Activated CD4-positive, alpha-beta T cell treated with anti-CD3 and anti-CD28 coated beads, Interleukin-2, amount 10 ng/mL, durations not matched to agents 7 days and 5 days (primary cell): ENCODE measurements around the gene CLRN2. TPM values are rescaled to one million over a fixed set of nuclear protein-coding genes. Genes with fewer than 3 reads are reported as not detected.
A peak's percentile ranks its signal among the peaks of the same experiment; 100 is the strongest.
"Not testable (repeated sequence)": the region's sequence is repeated elsewhere in the genome, so short reads cannot be mapped to it uniquely, and the experiment has no call there.

Experiments
- CTCF ChIA-PET: fragments of 350-600 bp; sonication (Branson Sonifier 250); formaldehyde crosslinking; loops from one replicate; lab custom pipeline; 2021; ENCODE audit warnings: antibody characterized with exemption; lab: Charles Lee
- POLR2A ChIA-PET: fragments of 350-600 bp; sonication (Branson Sonifier 250); formaldehyde crosslinking; loops from one replicate; lab custom pipeline; 2021; ENCODE audit warnings: antibody characterized with exemption; lab: Charles Lee
- DNase-seq: peaks from one replicate; pipeline ENCODE4 v3.0.0-alpha.2; 2020
- H3K27ac Mint-ChIP-seq: one replicate; pipeline ENCODE4 v1.8.0; 2021; ENCODE audit warnings: mild to moderate bottlenecking, moderate library complexity, mixed read lengths
- H3K27me3 Mint-ChIP-seq: one replicate; pipeline ENCODE4 v1.8.0; 2021; ENCODE audit warnings: mixed read lengths
- H3K36me3 Mint-ChIP-seq: one replicate; pipeline ENCODE4 v1.8.0; 2021; ENCODE audit warnings: low read depth, mixed read lengths
- H3K4me1 Mint-ChIP-seq: one replicate; pipeline ENCODE4 v1.8.0; 2021; ENCODE audit warnings: mixed read lengths
- H3K4me3 Mint-ChIP-seq: one replicate; pipeline ENCODE4 v1.8.0; 2021; ENCODE audit warnings: mild to moderate bottlenecking, moderate library complexity, mixed read lengths
- H3K9me3 Mint-ChIP-seq: one replicate; pipeline ENCODE4 v1.8.0; 2021; ENCODE audit warnings: mixed read lengths
- total RNA-seq, 2 experiments: library from RNA; stranded (reverse); gene quantifications; one replicate each; pipeline ENCODE4 v1.2.3, GENCODE V29; 2021

CLRN2 gene
- total RNA-seq, 2 experiments from 2014 or later, result not detected

- DNase-seq, result no peak
- H3K4me1 Mint-ChIP-seq, result peaks cover 4% of the 10 kb centered on the region
- H3K4me3 Mint-ChIP-seq, result no peak overlapping the region
- H3K27ac Mint-ChIP-seq, result no peak overlapping the region
- no peaks in the 10 kb centered on the region for H3K36me3 Mint-ChIP-seq
- CTCF ChIA-PET, result interaction anchor here (1.0 kb wide), 1 partner anchor 63 kb away, joined by 3 read pairs; no protein-coding TSS in a partner anchor
- H3K27me3 Mint-ChIP-seq, result peaks cover 17% of the 10 kb centered on the region
- H3K9me3 Mint-ChIP-seq, result no peaks in the 10 kb centered on the region
- POLR2A ChIA-PET, result interaction anchor here (0.6 kb wide), 1 partner anchor 73 kb away, joined by 3 read pairs; no protein-coding TSS in a partner anchor
Measured at GRCh38 chr4:17535242-17535641, 20.3 kb downstream of the CLRN2 start.

- Mint-ChIP-seq H3K4me3 (no peak overlapping the region), H3K27me3 (peaks cover 21% of the 10 kb centered on the region), H3K9me3 (no peaks in the 10 kb centered on the region), H3K27ac (no peak overlapping the region), H3K4me1 (peaks cover 4% of the 10 kb centered on the region), H3K36me3 (no peaks in the 10 kb centered on the region)
- ChIA-PET POLR2A (no interaction called here), CTCF (interaction anchor here (1.0 kb wide), 1 partner anchor 64 kb away, joined by 3 read pairs; no protein-coding TSS in a partner anchor)
- peak; percentile 10 for DNase-seq
Measured at GRCh38 chr4:17535906-17536305, 20.9 kb downstream of the CLRN2 start.

GRCh38 chr4:17537060-17537459, 22.1 kb downstream of the CLRN2 start:
- CTCF ChIA-PET, H3K36me3 Mint-ChIP-seq, H3K9me3 Mint-ChIP-seq, H3K4me3 Mint-ChIP-seq, POLR2A ChIA-PET, H3K27ac Mint-ChIP-seq, H3K4me1 Mint-ChIP-seq, DNase-seq: not testable (repeated sequence)
- H3K27me3 Mint-ChIP-seq, result peaks cover 22% of the 10 kb centered on the region

- H3K36me3 Mint-ChIP-seq, result no peaks in the 10 kb centered on the region
- POLR2A ChIA-PET, result no interaction called here
- no peak for DNase-seq
- CTCF ChIA-PET, result interaction anchor here (0.8 kb wide), 1 partner anchor 34 kb away, joined by 3 read pairs; no protein-coding TSS in a partner anchor
- H3K4me3 Mint-ChIP-seq, result no peak overlapping the region
- H3K4me1 Mint-ChIP-seq, result peaks cover 6% of the 10 kb centered on the region
- H3K27ac Mint-ChIP-seq, result no peak overlapping the region
- peaks cover 20% of the 10 kb centered on the region for H3K27me3 Mint-ChIP-seq
- H3K9me3 Mint-ChIP-seq, result no peaks in the 10 kb centered on the region
Measured at GRCh38 chr4:17544205-17544604, 29.2 kb downstream of the CLRN2 start.

- ChIA-PET POLR2A (interaction anchor here (0.7 kb wide), 1 partner anchor 174 kb away, joined by 3 read pairs; no protein-coding TSS in a partner anchor), CTCF (interaction anchor here (0.7 to 1.5 kb wide), 4 partner anchors 26 to 264 kb away, joined by 3 read pairs; no protein-coding TSS in a partner anchor)
- DNase-seq, result no peak
- no peak overlapping the region for H3K4me3 Mint-ChIP-seq
- H3K27ac Mint-ChIP-seq, result no peak overlapping the region
- H3K27me3 Mint-ChIP-seq, result peaks cover 20% of the 10 kb centered on the region
- H3K9me3 Mint-ChIP-seq, result no peaks in the 10 kb centered on the region
- H3K4me1 Mint-ChIP-seq, result peaks cover 6% of the 10 kb centered on the region
- no peaks in the 10 kb centered on the region for H3K36me3 Mint-ChIP-seq
Measured at GRCh38 chr4:17544831-17545234, 29.9 kb downstream of the CLRN2 start.

GRCh38 chr4:17545374-17546140, 30.6 kb downstream of the CLRN2 start:
- Mint-ChIP-seq H3K4me1 (peaks cover 9% of the 10 kb centered on the region), H3K36me3 (no peaks in the 10 kb centered on the region), H3K27ac (no peak overlapping the region), H3K27me3 (peaks cover 18% of the 10 kb centered on the region), H3K9me3 (no peaks in the 10 kb centered on the region), H3K4me3 (no peak overlapping the region)
- DNase-seq, result no peak
- ChIA-PET CTCF (interaction anchor here (0.7 to 1.5 kb wide), 3 partner anchors 26 to 263 kb away, joined by 3 read pairs; no protein-coding TSS in a partner anchor), POLR2A (interaction anchor here (0.7 kb wide), 1 partner anchor 173 kb away, joined by 3 read pairs; no protein-coding TSS in a partner anchor)

GRCh38 chr4:17546222-17546621, 31.3 kb downstream of the CLRN2 start:
- Mint-ChIP-seq H3K9me3 (no peaks in the 10 kb centered on the region), H3K36me3 (no peaks in the 10 kb centered on the region), H3K27ac (no peak overlapping the region), H3K27me3 (peaks cover 16% of the 10 kb centered on the region), H3K4me3 (no peak overlapping the region), H3K4me1 (peaks cover 9% of the 10 kb centered on the region)
- POLR2A ChIA-PET, result no interaction called here
- CTCF ChIA-PET, result interaction anchor here (1.1 to 1.5 kb wide), 2 partner anchors 25 to 33 kb away, joined by 3 read pairs; no protein-coding TSS in a partner anchor
- DNase-seq, result no peak

GRCh38 chr4:17546678-17547077, 31.7 kb downstream of the CLRN2 start:
- Mint-ChIP-seq H3K9me3 (no peaks in the 10 kb centered on the region), H3K27me3 (peaks cover 13% of the 10 kb centered on the region), H3K4me3 (no peak overlapping the region), H3K36me3 (no peaks in the 10 kb centered on the region), H3K4me1 (peaks cover 9% of the 10 kb centered on the region), H3K27ac (no peak overlapping the region)
- ChIA-PET CTCF (interaction anchor here (1.0 to 1.1 kb wide), 3 partner anchors 13 to 88 kb away, joined by 3 read pairs; no protein-coding TSS in a partner anchor), POLR2A (no interaction called here)
- no peak for DNase-seq

- DNase-seq, result no peak
- Mint-ChIP-seq H3K9me3 (no peaks in the 10 kb centered on the region), H3K36me3 (no peaks in the 10 kb centered on the region), H3K27ac (no peak overlapping the region), H3K4me3 (no peak overlapping the region), H3K27me3 (peaks cover 8% of the 10 kb centered on the region), H3K4me1 (peaks cover 15% of the 10 kb centered on the region)
- POLR2A ChIA-PET, result no interaction called here
- CTCF ChIA-PET, result no interaction called here
Measured at GRCh38 chr4:17550549-17550948, 35.6 kb downstream of the CLRN2 start.

- H3K27ac Mint-ChIP-seq, result no peak overlapping the region
- H3K36me3 Mint-ChIP-seq, result no peaks in the 10 kb centered on the region
- ChIA-PET POLR2A (no interaction called here), CTCF (interaction anchor here (0.6 to 1.2 kb wide), 2 partner anchors 15 to 44 kb away, joined by 3 read pairs; no protein-coding TSS in a partner anchor)
- DNase-seq, result no peak
- H3K9me3 Mint-ChIP-seq, result no peaks in the 10 kb centered on the region
- H3K4me1 Mint-ChIP-seq, result peaks cover 15% of the 10 kb centered on the region
- no peak overlapping the region for H3K4me3 Mint-ChIP-seq
- H3K27me3 Mint-ChIP-seq, result peaks cover 13% of the 10 kb centered on the region
Measured at GRCh38 chr4:17552427-17552826, 37.5 kb downstream of the CLRN2 start.

GRCh38 chr4:17554568-17554967, 39.6 kb downstream of the CLRN2 start:
- no peaks in the 10 kb centered on the region for H3K36me3 Mint-ChIP-seq
- POLR2A ChIA-PET, result no interaction called here
- no peak overlapping the region for H3K27ac Mint-ChIP-seq
- peaks cover 13% of the 10 kb centered on the region for H3K27me3 Mint-ChIP-seq
- H3K9me3 Mint-ChIP-seq, result no peaks in the 10 kb centered on the region
- CTCF ChIA-PET, result interaction anchor here (1.5 kb wide), 1 partner anchor 16 kb away, joined by 7 read pairs; no protein-coding TSS in a partner anchor
- peaks cover 9% of the 10 kb centered on the region for H3K4me1 Mint-ChIP-seq
- DNase-seq, result no peak
- no peak overlapping the region for H3K4me3 Mint-ChIP-seq

- H3K4me3 Mint-ChIP-seq, result no peak overlapping the region
- no peak for DNase-seq
- ChIA-PET CTCF (interaction anchor here (1.8 kb wide), 1 partner anchor 8 kb away, joined by 6 read pairs; no protein-coding TSS in a partner anchor), POLR2A (no interaction called here)
- no peaks in the 10 kb centered on the region for H3K36me3 Mint-ChIP-seq
- peaks cover 10% of the 10 kb centered on the region for H3K27me3 Mint-ChIP-seq
- no peak overlapping the region for H3K27ac Mint-ChIP-seq
- no peaks in the 10 kb centered on the region for H3K9me3 Mint-ChIP-seq
- H3K4me1 Mint-ChIP-seq, result peaks cover 6% of the 10 kb centered on the region
Measured at GRCh38 chr4:17556498-17556897, 41.5 kb downstream of the CLRN2 start.

GRCh38 chr4:17557880-17558279, 42.9 kb downstream of the CLRN2 start:
- Mint-ChIP-seq H3K27me3 (peaks cover 10% of the 10 kb centered on the region), H3K36me3 (no peaks in the 10 kb centered on the region), H3K27ac (no peak overlapping the region), H3K4me3 (no peak overlapping the region), H3K9me3 (no peaks in the 10 kb centered on the region), H3K4me1 (peaks cover 6% of the 10 kb centered on the region)
- ChIA-PET CTCF (interaction anchor here (1.8 kb wide), 1 partner anchor 9 kb away, joined by 6 read pairs; no protein-coding TSS in a partner anchor), POLR2A (no interaction called here)
- no peak for DNase-seq
